Raji (cell line): ENCODE results near the gene DNAJC16.
A peak's percentile ranks its signal among the peaks of the same experiment; 100 is the strongest.

ENCODE experiments used
- POLR2A ChIP-seq: IDR thresholded peaks from 2 replicates; pipeline ENCODE4 v1.6.1; 2011; ENCODE audit warnings: low read depth, low read length, control low read depth; ENCODE audit not compliant: insufficient read depth

DNAJC16 gene

DNA sequence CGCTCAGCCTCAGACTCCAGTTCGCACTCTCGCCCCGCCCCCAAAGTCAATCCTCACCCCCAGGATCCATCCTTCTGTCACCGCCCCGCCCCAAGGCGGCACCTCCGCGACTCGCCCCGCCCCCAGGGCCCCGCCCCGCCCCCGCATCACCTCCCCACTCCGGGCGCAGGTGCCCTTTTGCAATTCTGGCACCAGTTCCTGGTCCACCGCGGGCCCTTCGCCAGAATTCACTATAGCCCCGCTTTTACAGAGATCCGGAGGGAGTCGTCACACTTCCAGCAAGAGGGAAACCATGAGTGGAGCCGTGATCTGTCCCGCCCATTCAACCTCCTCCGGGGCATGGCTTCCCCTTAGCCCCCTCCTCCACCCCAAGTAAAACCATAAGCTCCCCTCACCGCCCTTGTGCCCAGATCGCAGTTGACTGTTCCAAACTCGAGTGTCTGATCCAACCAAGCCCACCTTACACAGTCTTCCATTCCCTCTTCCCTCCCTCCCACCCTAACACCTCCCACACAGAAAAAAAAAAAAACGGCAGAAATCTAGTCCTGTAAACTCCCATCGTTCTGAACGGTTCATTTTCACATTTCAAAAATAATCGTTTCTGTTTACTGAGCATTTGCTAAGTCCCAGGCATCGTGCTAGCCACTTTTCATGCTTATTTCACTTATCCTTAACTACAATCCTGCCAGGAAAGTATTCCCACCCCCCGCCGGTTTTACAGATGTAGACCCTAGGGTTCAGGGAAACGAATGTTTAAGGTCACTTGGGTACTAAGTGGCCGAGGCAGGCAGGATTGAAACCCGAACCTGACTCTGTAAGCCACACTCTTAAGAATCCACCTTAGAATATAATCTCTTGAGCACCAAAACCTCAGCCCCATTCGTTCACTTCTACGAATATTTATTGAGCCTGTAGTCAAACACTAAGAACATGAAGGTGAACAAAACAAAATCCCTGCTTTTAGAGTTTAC lies 1.3 kb upstream of the DNAJC16 start:
- TF ChIP-seq POLR2A: peak; percentile 70

DNA sequence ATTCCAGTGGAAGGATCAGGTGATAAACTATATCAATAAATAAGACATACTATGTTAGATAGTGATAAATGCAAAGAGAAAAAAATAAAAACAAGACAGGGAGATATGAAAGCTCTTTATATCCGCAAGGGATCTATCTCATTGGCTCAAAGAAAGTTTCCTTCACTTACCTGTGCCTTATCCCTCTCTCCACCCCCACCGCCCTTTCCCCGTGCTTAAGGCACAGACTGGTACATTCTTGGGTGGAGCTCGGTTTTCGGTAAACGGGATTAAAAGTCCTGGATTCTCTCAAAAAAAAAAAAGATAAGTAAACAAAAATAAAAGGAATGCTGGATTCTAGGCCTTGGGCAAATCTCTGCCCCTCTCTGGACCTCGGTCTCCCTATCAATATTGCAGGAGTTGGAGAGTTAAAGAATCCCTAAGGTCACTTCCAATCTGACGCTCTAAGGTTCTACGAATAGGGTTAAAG lies 593 bp upstream of the DNAJC16 start:
- TF ChIP-seq POLR2A: no peak

DNA sequence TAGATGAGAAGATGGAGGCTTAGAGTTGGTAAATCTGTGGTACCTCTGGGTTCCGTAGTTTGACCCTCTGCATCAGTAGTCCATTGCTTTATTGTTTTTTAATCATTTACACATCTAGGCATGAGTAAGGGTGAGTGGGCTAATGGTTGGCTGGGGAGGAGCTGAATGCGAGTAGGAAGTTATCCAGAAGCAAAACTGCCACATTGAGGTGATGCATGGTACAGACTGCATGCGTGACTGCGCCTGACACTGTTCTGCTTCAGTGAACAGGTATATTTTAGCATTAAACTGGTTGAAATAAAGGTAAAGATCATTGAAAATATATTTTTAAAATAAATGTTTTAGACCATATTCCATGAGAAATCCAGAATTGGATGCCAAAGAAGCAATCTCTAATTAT lies 4.4 kb downstream of the DNAJC16 start:
- TF ChIP-seq POLR2A: no peak

DNA sequence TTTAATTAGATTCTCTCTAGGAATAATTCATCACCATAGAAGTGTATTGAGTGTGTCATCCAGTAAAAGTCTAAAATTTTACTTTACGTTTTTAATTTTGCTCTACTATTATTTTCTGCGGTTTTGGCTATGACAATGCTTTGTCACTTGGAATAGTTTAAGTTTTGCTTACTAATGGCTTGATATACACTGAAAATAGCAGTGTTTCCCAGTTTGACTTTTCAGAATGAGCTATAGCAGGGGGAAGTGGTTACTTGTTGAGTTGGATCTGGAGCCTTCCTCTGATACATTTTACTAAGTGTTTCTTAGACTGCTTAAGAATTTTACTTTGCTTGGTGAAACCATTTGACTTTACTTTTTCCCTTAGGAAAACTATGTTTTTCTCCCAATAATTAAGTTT lies 5.0 kb downstream of the DNAJC16 start:
- no peak for TF ChIP-seq POLR2A

DNA sequence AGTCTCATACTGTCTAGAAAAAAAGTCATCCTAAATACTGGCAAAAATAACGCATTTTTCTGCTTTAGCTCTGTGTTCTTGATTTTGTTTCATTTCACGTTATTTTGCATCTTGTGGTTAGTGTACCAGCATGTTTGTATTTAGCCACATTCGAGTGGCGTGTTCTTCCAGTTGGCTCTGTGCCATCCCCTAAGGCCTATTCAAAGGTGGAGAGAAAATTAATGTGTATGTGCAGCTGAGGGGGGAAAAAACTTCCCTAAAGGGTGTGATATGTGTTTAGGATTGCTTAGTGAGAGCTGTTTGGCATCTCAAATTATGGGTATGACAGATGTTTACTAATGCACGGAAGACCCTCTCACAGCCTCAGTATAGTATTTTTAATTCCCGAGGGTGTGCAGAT lies 12.1 kb downstream of the DNAJC16 start:
- TF ChIP-seq POLR2A: no peak

DNA sequence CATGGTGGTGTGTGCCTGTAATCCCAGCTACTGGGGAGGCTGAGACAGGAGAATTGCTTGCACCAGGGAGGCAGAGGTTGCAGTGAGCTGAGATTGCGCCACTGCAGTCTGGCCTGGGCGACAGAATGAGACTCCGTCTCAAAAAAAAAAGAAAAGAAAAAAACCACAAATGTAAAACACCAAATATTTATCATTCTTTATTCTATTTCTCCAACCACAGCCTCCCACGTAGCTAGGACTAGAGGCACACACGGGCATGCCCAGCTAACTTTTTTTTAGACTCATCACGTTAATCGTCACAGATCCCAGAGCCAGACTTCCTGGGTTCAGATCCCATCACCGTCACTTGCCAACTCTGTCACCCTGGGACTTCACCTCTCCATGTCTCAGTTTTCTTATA lies 13.5 kb downstream of the DNAJC16 start:
- TF ChIP-seq POLR2A: no peak

DNA sequence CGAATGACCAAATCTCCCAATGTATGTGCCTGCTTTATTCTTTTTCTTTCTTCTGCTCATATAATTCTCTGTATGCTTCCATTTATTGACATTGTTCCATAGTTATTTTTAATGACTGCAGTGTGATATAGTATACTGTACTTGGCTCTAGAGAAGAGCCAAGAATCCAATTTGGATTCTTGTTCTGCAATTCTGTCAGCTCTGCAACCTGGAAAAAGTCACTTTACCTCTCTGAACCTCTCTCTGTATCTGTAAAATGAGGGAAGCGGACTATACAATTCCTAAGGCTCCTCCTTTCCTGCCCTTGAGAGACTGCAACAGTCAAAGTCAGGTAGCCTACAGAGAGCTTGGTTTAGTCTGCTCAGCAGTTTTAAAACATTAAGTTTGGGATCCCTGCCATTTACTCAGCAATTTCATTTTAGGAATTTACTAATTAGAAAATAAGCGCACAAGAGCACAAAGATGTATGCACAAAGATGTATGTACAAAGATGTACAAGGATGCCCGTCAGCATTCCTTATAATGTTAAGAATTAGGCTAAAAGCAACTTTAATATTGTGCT lies 14.7 kb downstream of the DNAJC16 start:
- no peak for TF ChIP-seq POLR2A

DNA sequence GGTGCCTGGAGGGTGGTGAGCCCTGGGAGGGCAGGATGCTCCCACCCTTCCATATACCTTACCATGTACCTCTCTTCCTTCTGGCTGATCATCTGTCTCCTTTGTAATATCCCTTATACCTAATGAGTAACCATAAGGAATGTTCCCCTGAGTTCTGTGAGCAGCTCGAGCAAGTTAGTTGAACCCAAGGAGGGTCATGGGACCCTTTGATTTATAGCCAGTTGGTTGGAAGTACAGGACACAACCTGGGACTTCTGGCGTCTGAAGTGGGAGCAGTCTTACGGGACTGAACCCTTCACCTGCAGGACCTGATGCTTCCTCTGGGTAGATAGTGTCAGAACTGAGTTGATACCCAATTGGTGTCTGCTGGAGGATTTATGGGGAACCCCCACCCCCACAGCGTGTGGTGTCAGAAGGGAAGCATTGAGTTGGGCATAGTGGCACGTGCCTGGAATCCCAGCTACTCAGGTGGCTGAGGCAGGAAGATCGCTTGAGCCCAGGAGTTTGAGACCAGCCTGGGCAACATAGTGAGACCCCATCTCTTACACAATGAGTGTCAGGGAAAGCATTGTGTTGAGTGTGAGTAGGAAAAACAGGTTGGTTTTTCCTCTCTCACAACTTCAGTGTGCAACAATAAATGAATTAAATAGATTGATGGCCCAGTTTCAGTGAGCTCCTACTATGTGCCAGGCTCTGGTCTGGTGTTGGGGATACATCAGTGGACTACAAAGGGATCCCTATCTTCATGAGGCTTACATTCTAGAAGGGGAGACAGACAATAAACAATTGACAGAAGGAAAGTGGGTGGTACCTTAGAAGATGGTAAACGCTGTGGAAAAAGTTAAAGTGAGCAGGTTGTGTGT lies 16.0 kb downstream of the DNAJC16 start:
- TF ChIP-seq POLR2A: no peak

DNA sequence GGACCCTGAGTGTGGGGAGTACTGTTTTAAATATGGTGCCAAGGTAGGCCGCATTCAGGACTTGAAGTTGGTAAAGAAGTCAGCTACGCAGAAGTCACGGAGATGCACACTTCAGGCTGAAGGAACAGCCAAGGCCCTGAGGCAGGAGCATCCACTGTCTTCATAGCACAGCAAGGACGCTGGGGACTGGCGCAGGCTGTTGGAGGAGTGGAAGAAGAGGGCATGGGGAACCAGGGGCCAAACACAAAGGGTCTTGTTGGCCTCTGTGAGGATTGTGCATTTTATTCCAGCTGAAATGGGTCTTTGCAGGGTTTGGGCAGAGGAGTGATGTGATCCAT lies 16.6 kb downstream of the DNAJC16 start:
- TF ChIP-seq POLR2A: no peak

DNA sequence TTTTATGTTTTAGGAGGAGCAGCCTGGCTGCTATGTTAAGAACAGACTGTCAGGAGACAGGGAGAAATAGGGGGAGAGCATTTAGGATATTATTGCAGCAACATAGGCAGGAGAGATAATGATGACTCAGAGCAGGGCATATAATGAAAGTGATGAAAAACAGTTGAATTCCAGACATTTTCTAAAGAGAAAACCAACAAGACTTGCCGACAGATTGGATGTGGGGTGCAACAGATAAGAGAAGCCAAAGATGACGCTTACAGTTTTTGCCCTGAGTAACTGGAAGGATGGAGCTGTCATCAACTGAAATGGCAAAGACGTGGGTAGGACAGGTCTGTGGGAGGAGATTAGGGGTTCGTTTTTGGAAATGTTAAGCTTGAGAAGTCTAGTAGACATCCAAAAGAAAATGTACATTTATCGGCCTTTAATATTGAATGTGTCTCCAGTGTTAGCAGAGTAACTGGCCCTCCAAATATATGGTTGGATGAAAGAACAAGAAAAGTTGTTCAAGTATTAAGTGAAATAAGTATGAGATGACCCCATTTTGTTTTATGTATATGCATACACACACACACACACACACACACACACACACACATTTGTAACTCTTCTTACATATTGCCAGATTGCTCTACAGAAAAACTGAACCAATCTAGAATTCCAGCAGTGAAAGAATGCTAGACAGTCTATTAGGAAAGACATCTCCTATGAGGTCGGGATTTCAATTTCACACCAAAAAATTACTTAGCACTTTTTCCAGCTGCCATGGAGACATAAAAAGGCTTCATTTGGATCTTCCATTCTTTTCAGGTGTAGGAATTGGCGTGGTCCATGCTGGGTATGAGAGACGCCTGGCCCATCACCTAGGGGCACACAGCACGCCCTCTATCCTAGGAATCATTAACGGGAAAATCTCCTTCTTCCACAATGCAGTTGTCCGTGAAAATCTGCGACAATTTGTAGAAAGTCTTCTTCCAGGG lies 17.2 kb downstream of the DNAJC16 start:
- TF ChIP-seq POLR2A: no peak

DNA sequence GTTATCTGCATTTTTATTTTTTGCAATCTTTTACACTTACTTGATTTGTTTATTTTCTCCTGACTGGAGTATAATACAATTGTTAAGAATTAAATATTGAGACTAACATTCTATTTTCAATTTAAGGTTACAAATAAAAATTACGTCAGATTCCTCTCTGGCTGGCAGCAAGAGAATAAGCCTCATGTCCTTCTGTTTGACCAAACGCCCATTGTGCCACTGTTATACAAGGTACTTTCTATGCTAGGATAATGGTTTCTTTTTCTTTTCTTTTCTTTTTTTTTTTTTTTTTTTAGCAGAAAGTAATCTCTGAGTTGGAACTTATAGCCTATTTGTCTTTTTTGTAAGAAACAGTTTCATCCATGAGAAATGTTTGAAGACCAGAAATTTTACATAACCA lies 20.0 kb downstream of the DNAJC16 start:
- no peak for TF ChIP-seq POLR2A

DNA sequence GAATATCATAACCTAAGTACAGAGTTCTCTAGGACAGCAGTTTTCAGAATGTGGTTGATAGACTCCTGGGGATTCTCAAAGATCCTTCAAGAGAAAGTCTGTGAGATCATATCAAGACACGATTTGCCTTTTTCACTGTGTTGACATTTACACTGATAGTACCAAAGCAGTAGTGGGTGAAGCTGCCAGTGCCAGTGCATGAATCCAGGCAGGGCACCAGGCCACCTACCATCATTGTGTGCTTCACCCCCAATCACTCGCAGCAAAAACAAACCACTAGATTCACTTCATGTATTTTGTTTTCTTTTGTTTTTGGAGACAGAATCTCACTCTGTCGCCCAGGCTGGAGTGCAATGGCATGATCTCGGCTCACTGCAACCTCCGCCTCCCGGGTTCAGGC lies 23.9 kb downstream of the DNAJC16 start:
- no peak for TF ChIP-seq POLR2A

DNA sequence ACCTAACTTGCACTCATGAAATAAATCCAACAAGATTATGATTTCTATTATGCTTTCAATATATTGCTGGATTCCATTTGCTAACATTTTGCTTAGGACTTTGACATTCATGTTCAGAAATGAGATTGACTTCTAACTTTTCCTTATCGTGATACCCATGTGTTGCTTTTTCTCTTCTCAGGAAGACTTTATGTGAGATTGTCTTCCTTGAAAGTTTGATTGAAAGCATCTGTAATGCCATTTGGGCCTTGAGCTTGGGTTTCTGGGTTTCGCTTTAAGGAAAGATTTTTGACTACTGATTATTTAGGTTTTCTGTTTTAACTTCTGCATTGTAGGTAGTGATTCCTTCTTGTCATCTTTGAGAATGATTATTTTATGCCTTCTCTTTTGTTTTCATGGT lies 30.4 kb downstream of the DNAJC16 start:
- no peak for TF ChIP-seq POLR2A

DNA sequence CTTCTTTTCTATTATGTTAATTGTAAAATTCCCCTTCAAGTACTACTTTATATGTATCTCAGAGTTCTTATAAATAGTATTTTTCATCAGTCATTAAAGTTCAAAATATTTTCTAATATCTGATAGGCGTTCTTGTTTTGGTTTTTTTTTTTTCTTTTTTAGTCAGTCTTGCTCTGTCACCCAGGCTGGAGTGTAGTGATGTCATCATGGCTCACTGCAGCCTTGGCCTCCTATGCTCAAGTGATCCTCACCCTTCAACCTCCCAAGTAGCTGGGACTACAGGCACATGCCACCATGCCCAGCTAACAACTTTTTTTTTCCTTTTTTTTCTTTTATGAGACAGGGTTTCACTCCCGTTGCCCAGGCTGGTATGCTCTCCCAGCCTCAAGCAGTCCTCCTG lies 30.9 kb downstream of the DNAJC16 start:
- no peak for TF ChIP-seq POLR2A
